Measurements from ENCODE around the gene HCFC1.

The HCFC1 gene

GRCh38 chrX:153907456-153907855 lies 64.2 kb downstream of the HCFC1 start:
- H3K56ac ChIP-seq (ENCODE audit: low read length) = no peak overlapping the region
- H2AK5ac ChIP-seq (ENCODE audit: low read length) = no peak overlapping the region
- no peaks in the 10 kb centered on the region for H3K79me1 ChIP-seq (ENCODE audit: low read length)
- H3K36me3 ChIP-seq (ENCODE audit: control insufficient read depth, insufficient read depth, low read length) = no peaks in the 10 kb centered on the region
- no peak overlapping the region for H2BK120ac ChIP-seq (ENCODE audit: low read depth, low read length)
- no peak overlapping the region for H2BK5ac ChIP-seq (ENCODE audit: low read length)
- no peak overlapping the region for H3K4me2 ChIP-seq (ENCODE audit: low read length)
- H2BK15ac ChIP-seq (replicated peaks; ENCODE audit: low read depth) = no peak overlapping the region
- H3K79me2 ChIP-seq (ENCODE audit: control insufficient read depth, insufficient read depth, low read length) = no peaks in the 10 kb centered on the region
- H3K4me3 ChIP-seq (ENCODE audit: low read length) = no peak overlapping the region
- no peak overlapping the region for H3K23ac ChIP-seq (ENCODE audit: low read length)
- H3K9ac ChIP-seq (ENCODE audit: low read length) = no peak overlapping the region
- H3K27ac ChIP-seq (ENCODE audit: low read depth, low read length) = no peak overlapping the region
- no peaks in the 10 kb centered on the region for H3K4me1 ChIP-seq (ENCODE audit: control insufficient read depth, low read depth, low read length)
- WGBS (ENCODE audit: extremely low coverage, insufficient coverage, low lambda C conversion rate) = no CpG with 5 or more reads among the region's 12 CpGs
- H4K5ac ChIP-seq (ENCODE audit: low read length) = no peak overlapping the region
- H3K4ac ChIP-seq (ENCODE audit: low read depth, low read length) = no peak overlapping the region
- H4K8ac ChIP-seq (ENCODE audit: low read depth, low read length) = no peak overlapping the region
- no peaks in the 10 kb centered on the region for H3K27me3 ChIP-seq (ENCODE audit: insufficient read depth, low read length, poor library complexity)
- DNase-seq = no peak
- no peak overlapping the region for H3K18ac ChIP-seq (ENCODE audit: low read length)

- Histone ChIP-seq H3K4me1 (ENCODE audit: control insufficient read depth, low read depth, low read length) (no peaks in the 10 kb centered on the region), H2BK120ac (ENCODE audit: low read depth, low read length) (no peak overlapping the region), H3K79me2 (ENCODE audit: control insufficient read depth, insufficient read depth, low read length) (no peaks in the 10 kb centered on the region), H3K36me3 (ENCODE audit: control insufficient read depth, insufficient read depth, low read length) (no peaks in the 10 kb centered on the region), H2BK5ac (ENCODE audit: low read length) (no peak overlapping the region), H3K9ac (ENCODE audit: low read length) (no peak overlapping the region), H2BK15ac (replicated peaks; ENCODE audit: low read depth) (no peak overlapping the region), H2AK5ac (ENCODE audit: low read length) (no peak overlapping the region), H3K4me2 (ENCODE audit: low read length) (no peak overlapping the region), H4K8ac (ENCODE audit: low read depth, low read length) (no peak overlapping the region), H3K27me3 (ENCODE audit: insufficient read depth, low read length, poor library complexity) (no peaks in the 10 kb centered on the region), H3K27ac (ENCODE audit: low read depth, low read length) (no peak overlapping the region), H3K79me1 (ENCODE audit: low read length) (no peaks in the 10 kb centered on the region), H3K56ac (ENCODE audit: low read length) (no peak overlapping the region), H3K4ac (ENCODE audit: low read depth, low read length) (no peak overlapping the region), H3K18ac (ENCODE audit: low read length) (no peak overlapping the region), H3K4me3 (ENCODE audit: low read length) (no peak overlapping the region), H4K5ac (ENCODE audit: low read length) (no peak overlapping the region), H3K23ac (ENCODE audit: low read length) (no peak overlapping the region)
- WGBS (ENCODE audit: extremely low coverage, insufficient coverage, low lambda C conversion rate) = no CpG with 5 or more reads among the region's 27 CpGs
- DNase-seq = no peak
Observed at GRCh38 chrX:153906126-153906917, 65.3 kb downstream of the HCFC1 start.

GRCh38 chrX:153905481-153906095 lies 66.0 kb downstream of the HCFC1 start:
- Histone ChIP-seq H2BK5ac (ENCODE audit: low read length) (no peak overlapping the region), H3K9ac (ENCODE audit: low read length) (no peak overlapping the region), H2AK5ac (ENCODE audit: low read length) (no peak overlapping the region), H3K4me1 (ENCODE audit: control insufficient read depth, low read depth, low read length) (no peaks in the 10 kb centered on the region), H4K5ac (ENCODE audit: low read length) (no peak overlapping the region), H3K4me3 (ENCODE audit: low read length) (no peak overlapping the region), H3K27ac (ENCODE audit: low read depth, low read length) (no peak overlapping the region), H3K18ac (ENCODE audit: low read length) (no peak overlapping the region), H3K56ac (ENCODE audit: low read length) (no peak overlapping the region), H3K4ac (ENCODE audit: low read depth, low read length) (no peak overlapping the region), H3K4me2 (ENCODE audit: low read length) (no peak overlapping the region), H3K23ac (ENCODE audit: low read length) (no peak overlapping the region), H3K36me3 (ENCODE audit: control insufficient read depth, insufficient read depth, low read length) (no peaks in the 10 kb centered on the region), H2BK15ac (replicated peaks; ENCODE audit: low read depth) (no peak overlapping the region), H2BK120ac (ENCODE audit: low read depth, low read length) (no peak overlapping the region), H3K79me2 (ENCODE audit: control insufficient read depth, insufficient read depth, low read length) (no peaks in the 10 kb centered on the region), H4K8ac (ENCODE audit: low read depth, low read length) (no peak overlapping the region), H3K79me1 (ENCODE audit: low read length) (no peaks in the 10 kb centered on the region), H3K27me3 (ENCODE audit: insufficient read depth, low read length, poor library complexity) (no peaks in the 10 kb centered on the region)
- no peak for DNase-seq
- no CpG with 5 or more reads among the region's 32 CpGs for WGBS (ENCODE audit: extremely low coverage, insufficient coverage, low lambda C conversion rate)

GRCh38 chrX:153903991-153904957 lies 67.3 kb downstream of the HCFC1 start, which contains the start of gene AVPR2:
AVPR2 (plus strand) TSS chrX:153904673; CDS start chrX:153905146, 473 bp downstream.
- DNase-seq = no peak
- H3K4me1 ChIP-seq (ENCODE audit: control insufficient read depth, low read depth, low read length) = no peaks in the 10 kb centered on the region
- H3K27ac ChIP-seq (ENCODE audit: low read depth, low read length) = no peak within 1 kb of the TSS
- H3K23ac ChIP-seq (ENCODE audit: low read length) = no peak within 1 kb of the TSS
- H2BK5ac ChIP-seq (ENCODE audit: low read length) = no peak within 1 kb of the TSS
- no peaks in the 10 kb centered on the region for H3K36me3 ChIP-seq (ENCODE audit: control insufficient read depth, insufficient read depth, low read length)
- H2AK5ac ChIP-seq (ENCODE audit: low read length) = no peak within 1 kb of the TSS
- no peaks in the 10 kb centered on the region for H3K79me1 ChIP-seq (ENCODE audit: low read length)
- H3K27me3 ChIP-seq (ENCODE audit: insufficient read depth, low read length, poor library complexity) = no peaks in the 10 kb centered on the region
- H3K18ac ChIP-seq (ENCODE audit: low read length) = no peak within 1 kb of the TSS
- H3K9ac ChIP-seq (ENCODE audit: low read length) = no peak within 1 kb of the TSS
- no peak within 1 kb of the TSS for H4K5ac ChIP-seq (ENCODE audit: low read length)
- no peak within 1 kb of the TSS for H3K4me3 ChIP-seq (ENCODE audit: low read length)
- no peak within 1 kb of the TSS for H2BK15ac ChIP-seq (replicated peaks; ENCODE audit: low read depth)
- H4K8ac ChIP-seq (ENCODE audit: low read depth, low read length) = no peak within 1 kb of the TSS
- no peak within 1 kb of the TSS for H3K4ac ChIP-seq (ENCODE audit: low read depth, low read length)
- H3K4me2 ChIP-seq (ENCODE audit: low read length) = no peak within 1 kb of the TSS
- WGBS (ENCODE audit: extremely low coverage, insufficient coverage, low lambda C conversion rate) = no CpG with 5 or more reads among the region's 26 CpGs
- no peak within 1 kb of the TSS for H2BK120ac ChIP-seq (ENCODE audit: low read depth, low read length)
- H3K56ac ChIP-seq (ENCODE audit: low read length) = peak within 1 kb of the TSS; percentile 67
- no peaks in the 10 kb centered on the region for H3K79me2 ChIP-seq (ENCODE audit: control insufficient read depth, insufficient read depth, low read length)

- no peaks in the 10 kb centered on the region for H3K79me1 ChIP-seq (ENCODE audit: low read length)
- no peak for DNase-seq
Observed at GRCh38 chrX:153903238-153903980, 68.2 kb downstream of the HCFC1 start.

More at GRCh38 chrX:153903238-153903980, 68.2 kb downstream of the HCFC1 start:
- Histone ChIP-seq H3K36me3 (ENCODE audit: control insufficient read depth, insufficient read depth, low read length) (no peaks in the 10 kb centered on the region), H3K9ac (ENCODE audit: low read length) (no peak overlapping the region), H3K4ac (ENCODE audit: low read depth, low read length) (no peak overlapping the region), H4K8ac (ENCODE audit: low read depth, low read length) (no peak overlapping the region), H3K27ac (ENCODE audit: low read depth, low read length) (no peak overlapping the region), H3K4me1 (ENCODE audit: control insufficient read depth, low read depth, low read length) (no peaks in the 10 kb centered on the region), H3K23ac (ENCODE audit: low read length) (no peak overlapping the region), H2BK120ac (ENCODE audit: low read depth, low read length) (no peak overlapping the region), H3K18ac (ENCODE audit: low read length) (no peak overlapping the region), H3K79me2 (ENCODE audit: control insufficient read depth, insufficient read depth, low read length) (no peaks in the 10 kb centered on the region), H3K4me2 (ENCODE audit: low read length) (no peak overlapping the region), H3K56ac (ENCODE audit: low read length) (peak overlapping the region; percentile 67), H3K27me3 (ENCODE audit: insufficient read depth, low read length, poor library complexity) (no peaks in the 10 kb centered on the region), H3K4me3 (ENCODE audit: low read length) (no peak overlapping the region), H4K5ac (ENCODE audit: low read length) (no peak overlapping the region), H2BK15ac (replicated peaks; ENCODE audit: low read depth) (no peak overlapping the region), H2AK5ac (ENCODE audit: low read length) (no peak overlapping the region), H2BK5ac (ENCODE audit: low read length) (no peak overlapping the region)
- no CpG with 5 or more reads among the region's 18 CpGs for WGBS (ENCODE audit: extremely low coverage, insufficient coverage, low lambda C conversion rate)
